ENCODE results near the gene AKR1C4.

Gene AKR1C4

GRCh38 chr10:5184987-5185775 is 11.5 kb upstream of the AKR1C4 start, which contains the start of gene AKR1C8:
Gene AKR1C8, minus strand, starts transcription at chr10:5185150. Its CDS starts 46 bp downstream, at chr10:5185104.
- DNase-seq (ENCODE audit: low read depth), result no peak
- TF ChIP-seq, protein P1, sequence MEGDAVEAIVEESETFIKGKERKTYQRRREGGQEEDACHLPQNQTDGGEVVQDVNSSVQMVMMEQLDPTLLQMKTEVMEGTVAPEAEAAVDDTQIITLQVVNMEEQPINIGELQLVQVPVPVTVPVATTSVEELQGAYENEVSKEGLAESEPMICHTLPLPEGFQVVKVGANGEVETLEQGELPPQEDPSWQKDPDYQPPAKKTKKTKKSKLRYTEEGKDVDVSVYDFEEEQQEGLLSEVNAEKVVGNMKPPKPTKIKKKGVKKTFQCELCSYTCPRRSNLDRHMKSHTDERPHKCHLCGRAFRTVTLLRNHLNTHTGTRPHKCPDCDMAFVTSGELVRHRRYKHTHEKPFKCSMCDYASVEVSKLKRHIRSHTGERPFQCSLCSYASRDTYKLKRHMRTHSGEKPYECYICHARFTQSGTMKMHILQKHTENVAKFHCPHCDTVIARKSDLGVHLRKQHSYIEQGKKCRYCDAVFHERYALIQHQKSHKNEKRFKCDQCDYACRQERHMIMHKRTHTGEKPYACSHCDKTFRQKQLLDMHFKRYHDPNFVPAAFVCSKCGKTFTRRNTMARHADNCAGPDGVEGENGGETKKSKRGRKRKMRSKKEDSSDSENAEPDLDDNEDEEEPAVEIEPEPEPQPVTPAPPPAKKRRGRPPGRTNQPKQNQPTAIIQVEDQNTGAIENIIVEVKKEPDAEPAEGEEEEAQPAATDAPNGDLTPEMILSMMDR (conservative IDR thresholded peaks at IDR 0.05; ENCODE audit: low read length), result no peak
- no peak within 1 kb of the TSS for H3K4me3 ChIP-seq (ENCODE audit: low read length)

- H3K4me3 ChIP-seq (ENCODE audit: low read length), result no peak overlapping the region
- DNase-seq (ENCODE audit: low read depth), result no peak
- TF ChIP-seq, protein P1 (conservative IDR thresholded peaks at IDR 0.05; ENCODE audit: low read length), result no peak
Measured at GRCh38 chr10:5187867-5188266, 8.8 kb upstream of the AKR1C4 start.

- TF ChIP-seq, protein P1 (conservative IDR thresholded peaks at IDR 0.05; ENCODE audit: low read length), result no peak
- no peak for DNase-seq (ENCODE audit: low read depth)
- no peak overlapping the region for H3K4me3 ChIP-seq (ENCODE audit: low read length)
Measured at GRCh38 chr10:5188358-5188757, 8.3 kb upstream of the AKR1C4 start.

GRCh38 chr10:5194431-5194830 is 2.2 kb upstream of the AKR1C4 start:
- DNase-seq (ENCODE audit: low read depth), result no peak
- TF ChIP-seq, protein P1 (conservative IDR thresholded peaks at IDR 0.05; ENCODE audit: low read length), result no peak
- H3K4me3 ChIP-seq (ENCODE audit: low read length), result no peak overlapping the region

GRCh38 chr10:5195727-5196374 is 786 bp upstream of the AKR1C4 start:
- TF ChIP-seq, protein P1 (conservative IDR thresholded peaks at IDR 0.05; ENCODE audit: low read length), result no peak
- H3K4me3 ChIP-seq (ENCODE audit: low read length), result no peak overlapping the region
- DNase-seq (ENCODE audit: low read depth), result no peak

GRCh38 chr10:5198386-5198785 is 1.7 kb downstream of the AKR1C4 start:
- peak; percentile 37 for DNase-seq (ENCODE audit: low read depth)

More at GRCh38 chr10:5198386-5198785, 1.7 kb downstream of the AKR1C4 start:
- no peak overlapping the region for H3K4me3 ChIP-seq (ENCODE audit: low read length)
- TF ChIP-seq, protein P1 (conservative IDR thresholded peaks at IDR 0.05; ENCODE audit: low read length), result no peak
